Measurements from ENCODE around the gene SETD2. TPM values are rescaled to one million over a fixed set of nuclear protein-coding genes. Genes with fewer than 3 reads are reported as not detected.
"Not testable (repeated sequence)": the region's sequence is repeated elsewhere in the genome, so short reads cannot be mapped to it uniquely, and the experiment has no call there.

The SETD2 gene
- total RNA-seq, result 48.1 and 49.3 TPM in 2 replicates

GRCh38 chr3:47164007-47164881 lies at the start of gene SETD2:
SETD2 (minus strand) TSS chr3:47164113; CDS start chr3:47163924, 189 bp downstream.
- intact Hi-C loops (cut with micrococcal nuclease), result loop anchor here (1.0 to 10.0 kb wide), 7 partner anchors 42 to 1023 kb away; partner anchors contain the start of genes CDC25A, NBEAL2 and SMARCC1

- intact Hi-C loops (cut with micrococcal nuclease), result no loop called here
These were observed 47.0 kb upstream of the SETD2 start for GRCh38 chr3:47210863-47211405.

GRCh38 chr3:47206022-47206421 lies 42.1 kb upstream of the SETD2 start:
- intact Hi-C loops (cut with micrococcal nuclease), result not testable (repeated sequence)

- intact Hi-C loops (cut with micrococcal nuclease), result no loop called here
These were observed 41.0 kb upstream of the SETD2 start for GRCh38 chr3:47204875-47205274.

GRCh38 chr3:47202542-47202941 lies 38.6 kb upstream of the SETD2 start:
- intact Hi-C loops (cut with micrococcal nuclease), result no loop called here

GRCh38 chr3:47197287-47197686 lies 33.4 kb upstream of the SETD2 start:
- intact Hi-C loops (cut with micrococcal nuclease), result no loop called here

- intact Hi-C loops (cut with micrococcal nuclease), result no loop called here
These were observed 31.1 kb upstream of the SETD2 start for GRCh38 chr3:47194994-47195393.

- intact Hi-C loops (cut with micrococcal nuclease), result no loop called here
These were observed 30.3 kb upstream of the SETD2 start for GRCh38 chr3:47193871-47194859.

GRCh38 chr3:47186285-47186684 lies 22.4 kb upstream of the SETD2 start:
- intact Hi-C loops (cut with micrococcal nuclease), result no loop called here

- intact Hi-C loops (cut with micrococcal nuclease), result not testable (repeated sequence)
These were observed 17.8 kb upstream of the SETD2 start for GRCh38 chr3:47181685-47182084.

GRCh38 chr3:47180011-47180410 lies 16.1 kb upstream of the SETD2 start:
- intact Hi-C loops (cut with micrococcal nuclease), result not testable (repeated sequence)

- intact Hi-C loops (cut with micrococcal nuclease), result no loop called here
These were observed 12.7 kb upstream of the SETD2 start for GRCh38 chr3:47176582-47176981.

GRCh38 chr3:47163169-47164006 lies 525 bp downstream of the SETD2 start:
- intact Hi-C loops (cut with micrococcal nuclease), result loop anchor here (1.0 to 10.0 kb wide), 12 partner anchors 41 to 1393 kb away; partner anchors contain the start of genes CDC25A, ELP6, KIF9 and KLHL18

GRCh38 chr3:47162697-47163168 lies 1.2 kb downstream of the SETD2 start:
- intact Hi-C loops (cut with micrococcal nuclease), result loop anchor here (1.0 to 10.0 kb wide), 11 partner anchors 40 to 1394 kb away; partner anchors contain the start of genes CDC25A, ELP6, KIF9 and KLHL18

GRCh38 chr3:47161983-47162696 lies 1.8 kb downstream of the SETD2 start:
- intact Hi-C loops (cut with micrococcal nuclease), result loop anchor here (1.0 to 10.0 kb wide), 8 partner anchors 40 to 1395 kb away; partner anchors contain the start of genes CDC25A, PFKFB4 and SMARCC1

- intact Hi-C loops (cut with micrococcal nuclease), result loop anchor here (5.0 to 10.0 kb wide), 5 partner anchors 38 to 1027 kb away; partner anchors contain the start of genes CDC25A and SMARCC1
These were observed 4.1 kb downstream of the SETD2 start for GRCh38 chr3:47159820-47160219.

- intact Hi-C loops (cut with micrococcal nuclease), result no loop called here
These were observed 5.7 kb downstream of the SETD2 start for GRCh38 chr3:47158208-47158607.

GRCh38 chr3:47156396-47156795 lies 7.5 kb downstream of the SETD2 start:
- intact Hi-C loops (cut with micrococcal nuclease), result no loop called here

- intact Hi-C loops (cut with micrococcal nuclease), result no loop called here
These were observed 11.3 kb downstream of the SETD2 start for GRCh38 chr3:47152578-47152977.
